PC-9 (cell line): Measurements from ENCODE around the gene KIF17. TPM values are rescaled to one million over a fixed set of nuclear protein-coding genes. Genes with fewer than 3 reads are reported as not detected.

Source experiments
- BruUV-seq: library from RNA; stranded (reverse); fragments of 400-500 nt; replicated peaks from 2 replicates; lab custom pipeline; 2021; lab: Mats Ljungman, UMichigan
- CTCF ChIA-PET: fragments of 300-600 bp; sonication (Branson Sonifier 250); formaldehyde crosslinking; loops from one replicate; lab custom pipeline; 2022; ENCODE audit warnings: antibody characterized with exemption; lab: Charles Lee
- POLR2A ChIA-PET: fragments of 300-600 bp; sonication (Branson Sonifier 250); formaldehyde crosslinking; loops from one replicate; lab custom pipeline; 2022; ENCODE audit warnings: antibody characterized with exemption; ENCODE audit not compliant: unreplicated experiment; lab: Charles Lee
- DNase-seq, 2 experiments: peaks; one replicate each; pipeline versions ENCODE4 v3.0.0 to v3.0.0-alpha.2; 2015 to 2022; ENCODE audit warnings: mixed read lengths in 1 of 2
- H2AFZ ChIP-seq: fragments of 200-600 bp; sonication (generic); 2 replicates; pipeline ENCODE4 v1.8.1; 2017; ENCODE audit warnings: antibody characterized with exemption
- H3F3A ChIP-seq: fragments of 200-600 bp; sonication (generic); 2 replicates; pipeline ENCODE4 v1.8.1; 2017; ENCODE audit warnings: antibody characterized with exemption, mild to moderate bottlenecking, low read depth; ENCODE audit not compliant: insufficient read depth
- H3K27ac ChIP-seq: fragments of 200-600 bp; sonication (generic); 2 replicates; pipeline ENCODE4 v1.6.1; 2016; ENCODE audit warnings: mixed run types
- H3K27me3 ChIP-seq: fragments of 200-600 bp; sonication (generic); 2 replicates; pipeline ENCODE4 v1.6.1; 2016; ENCODE audit warnings: low read depth, mixed run types; ENCODE audit not compliant: insufficient read depth
- H3K36me3 ChIP-seq: fragments of 200-600 bp; sonication (generic); 2 replicates; pipeline ENCODE4 v1.6.1; 2016; ENCODE audit warnings: low read depth, mixed run types
- H3K4me1 ChIP-seq: fragments of 200-600 bp; sonication (generic); replicated peaks from 2 replicates; pipeline ENCODE4 v1.6.1; 2016; ENCODE audit warnings: mixed run types; ENCODE audit not compliant: insufficient read depth
- H3K4me2 ChIP-seq: fragments of 200-600 bp; sonication (generic); 2 replicates; pipeline ENCODE4 v1.6.1; 2017; ENCODE audit warnings: mixed run types
- H3K4me3 ChIP-seq: fragments of 200-600 bp; sonication (generic); 2 replicates; pipeline ENCODE4 v1.6.1; 2016; ENCODE audit warnings: mixed run types
- H3K79me2 ChIP-seq: fragments of 200-600 bp; sonication (generic); 2 replicates; pipeline ENCODE4 v1.6.1; 2017; ENCODE audit warnings: low read depth, mixed run types
- H3K9me2 ChIP-seq: fragments of 200-600 bp; sonication (generic); 2 replicates; pipeline ENCODE4 v1.8.1; 2017; ENCODE audit warnings: mild to moderate bottlenecking; ENCODE audit not compliant: insufficient read depth
- H3K9me3 ChIP-seq: fragments of 200-600 bp; sonication (generic); 2 replicates; pipeline ENCODE4 v1.8.1; 2016; ENCODE audit warnings: low read depth; ENCODE audit not compliant: insufficient read depth
- H4K20me1 ChIP-seq: fragments of 200-600 bp; sonication (generic); 2 replicates; pipeline ENCODE4 v1.8.1; 2017; ENCODE audit not compliant: insufficient read depth
- CTCF ChIP-seq: fragments of 200-600 bp; sonication (generic); conservative IDR thresholded peaks from 2 replicates; pipeline ENCODE4 v1.6.1; 2017; ENCODE audit warnings: mixed run types, antibody characterized with exemption, mild to moderate bottlenecking, moderate library complexity
- EZH2 ChIP-seq: fragments of 200-600 bp; sonication (generic); IDR thresholded peaks from 2 replicates; pipeline ENCODE4 v1.8.0; 2017; ENCODE audit warnings: antibody characterized with exemption, low read depth
- intact Hi-C: fragments of 100-400 bp; cut with micrococcal nuclease; formaldehyde crosslinking; loops from one replicate; pipeline ENCODE4 v1.10.0; 2022; ENCODE audit not compliant: unreplicated experiment
- total RNA-seq: library from RNA; stranded (reverse); gene quantifications from 2 replicates; pipeline ENCODE4 v1.2.3, GENCODE V29; 2021

The KIF17 gene
- total RNA-seq, 1 experiment from 2014 or later = 1.2 TPM

- H3K4me1 ChIP-seq = no peaks in the 10 kb centered on the region
- H3K36me3 ChIP-seq = no peaks in the 10 kb centered on the region
- H4K20me1 ChIP-seq = no peaks in the 10 kb centered on the region
- no peak overlapping the region for H3K4me2 ChIP-seq
- BruUV-seq = no TSS peak
- no peak overlapping the region for H3K4me3 ChIP-seq
- H3K27me3 ChIP-seq = no peaks in the 10 kb centered on the region
- POLR2A ChIA-PET = no interaction called here
- CTCF ChIA-PET = no interaction called here
- DNase-seq = no peak
- no peaks in the 10 kb centered on the region for H3F3A ChIP-seq
- H3K27ac ChIP-seq = no peak overlapping the region
- H3K9me3 ChIP-seq = no peaks in the 10 kb centered on the region
- no peak overlapping the region for H2AFZ ChIP-seq
- intact Hi-C loops = no loop called here
- H3K9me2 ChIP-seq = no peaks in the 10 kb centered on the region
- no peak for TF ChIP-seq CTCF
- no peak for TF ChIP-seq EZH2
- no peaks in the 10 kb centered on the region for H3K79me2 ChIP-seq
Measured at GRCh38 chr1:20684651-20685050, 33.2 kb downstream of the KIF17 start.

GRCh38 chr1:20684050-20684620, 33.7 kb downstream of the KIF17 start:
- Histone ChIP-seq H2AFZ (no peak overlapping the region), H3K4me2 (no peak overlapping the region), H3K27me3 (no peaks in the 10 kb centered on the region), H3F3A (no peaks in the 10 kb centered on the region), H3K4me3 (no peak overlapping the region), H3K27ac (no peak overlapping the region), H3K79me2 (no peaks in the 10 kb centered on the region), H3K4me1 (no peaks in the 10 kb centered on the region), H3K9me2 (no peaks in the 10 kb centered on the region), H3K9me3 (no peaks in the 10 kb centered on the region), H3K36me3 (no peaks in the 10 kb centered on the region), H4K20me1 (no peaks in the 10 kb centered on the region)
- ChIA-PET CTCF (no interaction called here), POLR2A (no interaction called here)
- TF ChIP-seq CTCF (no peak), EZH2 (no peak)
- DNase-seq = no peak
- no TSS peak for BruUV-seq
- intact Hi-C loops = no loop called here

- H3K79me2 ChIP-seq = no peaks in the 10 kb centered on the region
- no peaks in the 10 kb centered on the region for H3K9me2 ChIP-seq
- no peak overlapping the region for H3K27ac ChIP-seq
- CTCF ChIA-PET = no interaction called here
- no peak for TF ChIP-seq EZH2
- no peak for TF ChIP-seq CTCF
- POLR2A ChIA-PET = no interaction called here
- H3K27me3 ChIP-seq = no peaks in the 10 kb centered on the region
- H3K4me1 ChIP-seq = no peaks in the 10 kb centered on the region
- no peak overlapping the region for H2AFZ ChIP-seq
- no peaks in the 10 kb centered on the region for H3F3A ChIP-seq
- no peaks in the 10 kb centered on the region for H4K20me1 ChIP-seq
- no TSS peak for BruUV-seq
- H3K36me3 ChIP-seq = no peaks in the 10 kb centered on the region
- DNase-seq = no peak
- no peaks in the 10 kb centered on the region for H3K9me3 ChIP-seq
- H3K4me3 ChIP-seq = no peak overlapping the region
- intact Hi-C loops = no loop called here
- H3K4me2 ChIP-seq = no peak overlapping the region
Measured at GRCh38 chr1:20683614-20684013, 34.2 kb downstream of the KIF17 start.
